ENCODE data around the gene TM6SF1. TPM values are rescaled to one million over a fixed set of nuclear protein-coding genes. Genes with fewer than 3 reads are reported as not detected.
"Not testable (repeated sequence)": the region's sequence is repeated elsewhere in the genome, so short reads cannot be mapped to it uniquely, and the experiment has no call there.

The TM6SF1 gene
- total and polyA plus RNA-seq, 2 of the 4 experiments (the other 2 are of a cell fraction), result 1.6 to 1.9 TPM

DNA sequence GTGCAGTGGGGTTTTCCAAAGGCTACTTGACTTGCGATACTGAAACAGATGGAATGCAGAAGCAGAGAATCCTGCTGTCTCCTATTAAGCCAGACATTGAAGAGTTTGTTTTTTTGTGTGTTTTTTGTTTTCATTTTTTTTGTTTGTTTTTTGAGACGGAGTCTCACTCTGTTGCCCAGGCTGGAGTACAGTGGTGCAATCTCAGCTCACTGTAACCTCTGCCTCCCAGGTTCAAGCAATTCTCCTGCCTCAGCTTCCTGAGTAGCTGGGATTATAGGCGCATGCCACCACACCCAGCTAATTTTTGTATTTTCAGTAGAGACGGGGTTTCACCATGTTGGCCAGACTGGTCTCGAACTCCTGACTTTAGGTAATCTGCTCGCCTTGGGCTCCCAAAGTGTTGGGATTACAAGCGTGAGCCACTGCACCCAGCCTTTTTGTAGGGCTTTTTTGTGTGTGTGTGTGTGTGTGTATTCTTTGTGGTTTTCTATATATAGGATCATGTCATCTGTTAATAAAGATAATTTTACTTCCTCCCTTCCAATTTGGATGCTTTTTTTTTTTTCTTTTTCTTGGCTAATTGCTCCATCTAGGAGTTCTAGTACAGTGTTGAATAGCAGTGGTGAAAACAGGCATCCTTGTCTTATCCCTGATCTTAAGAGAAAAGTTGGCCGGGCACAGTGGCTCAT is 21.4 kb upstream of the TM6SF1 start:
- H2AFZ ChIP-seq (replicated peaks; ENCODE audit: low read length, poor library complexity); ATAC-seq (ENCODE audit: low read depth); intact Hi-C loops (cut with micrococcal nuclease); H4K8ac ChIP-seq (ENCODE audit: low read depth in 2 of 2, low read length in 2 of 2); POLR2A ChIA-PET (ENCODE audit: unreplicated experiment); H3K79me1 ChIP-seq (ENCODE audit: low read depth in 1 of 2, low read length in 2 of 2); H2BK15ac ChIP-seq (ENCODE audit: low read depth, low read length); H2BK5ac ChIP-seq (ENCODE audit: low read depth, low read length, poor library complexity, severe bottlenecking); BruUV-seq (replicated peaks); H2BK20ac ChIP-seq (ENCODE audit: low read depth, low read length); CTCF ChIA-PET; H3K9ac ChIP-seq (ENCODE audit: low read depth, low read length); H3K4ac ChIP-seq (ENCODE audit: low read depth, low read length); H2AK5ac ChIP-seq (ENCODE audit: low read depth, low read length); H3K36me3 ChIP-seq (ENCODE audit: control insufficient read depth, insufficient read depth, low read length); H2BK120ac ChIP-seq (ENCODE audit: low read depth, low read length); H3K56ac ChIP-seq (ENCODE audit: extremely low read depth, insufficient read depth, low read length); dilution Hi-C loops (cut with HindIII; ENCODE audit: low sequenced_read_pairs, unreplicated experiment); H3K4me2 ChIP-seq (ENCODE audit: low read depth, low read length); H3K18ac ChIP-seq (ENCODE audit: low read depth, low read length); H3K9me3 ChIP-seq (ENCODE audit: control insufficient read depth, insufficient read depth, low read length); DNase-seq; H3K27ac ChIP-seq (ENCODE audit: insufficient read depth, low read length); H3K27me3 ChIP-seq (ENCODE audit: control insufficient read depth, insufficient read depth, low read length); H3K4me1 ChIP-seq (ENCODE audit: control insufficient read depth, insufficient read depth, low read length); H4K5ac ChIP-seq (ENCODE audit: low read depth, low read length); H4K20me1 ChIP-seq (ENCODE audit: insufficient read depth, low read length); H3K4me3 ChIP-seq (ENCODE audit: insufficient read depth, low read depth, low read length); H4K91ac ChIP-seq (ENCODE audit: insufficient read depth, low read depth, low read length); H3K9me1 ChIP-seq (ENCODE audit: insufficient read depth, low read length); in situ Hi-C loops (cut with MboI; ENCODE audit: low sequenced_read_pairs); H3K23ac ChIP-seq (ENCODE audit: low read depth, low read length); H3K14ac ChIP-seq (replicated peaks; ENCODE audit: low read depth, low read length); H2AK9ac ChIP-seq (replicated peaks; ENCODE audit: low read depth, low read length, poor library complexity): not testable (repeated sequence)
- 100% methylated on average over 1 of the region's 8 CpGs; no CpG with 5 or more reads in 1 of the 2 experiments for WGBS, 2 experiments (ENCODE audit: extremely low coverage in 2 of 2, insufficient read length in 1 of 2)
